Psoas muscle (tissue), 8 donors: ENCODE measurements around the gene DYNLT1. TPM values are rescaled to one million over a fixed set of nuclear protein-coding genes. Genes with fewer than 3 reads are reported as not detected.

ENCODE experiments used
- ATAC-seq, 4 donors: fragments of 200-7000 bp; cut with Tn5 transposase; one replicate each; pipeline ENCODE4 v1.9.1; 2020; ENCODE audit warnings: moderate library complexity in 3 of 4, mild to moderate bottlenecking in 2 of 4
- DNase-seq, 2 donors: peaks; one replicate each; pipeline ENCODE4 v3.0.0-alpha.2; 2020
- H3K27ac ChIP-seq: fragments of 200-600 bp; one replicate; pipeline ENCODE4 v1.8.0; 2022
- H3K27me3 ChIP-seq, 3 donors: fragments of 200-600 bp in 1 of 3; one replicate each; pipeline versions ENCODE4 v1.6.1 to v1.8.0; 2013 to 2022; ENCODE audit warnings: low read length in 2 of 3, mild to moderate bottlenecking in 2 of 3, moderate library complexity in 1 of 3; ENCODE audit not compliant: insufficient read depth in 3 of 3
- H3K36me3 ChIP-seq, 2 donors: fragments of 200-600 bp in 1 of 2; one replicate each; pipeline versions ENCODE4 v1.6.1 to v1.8.0; 2013 to 2022; ENCODE audit warnings: low read depth in 1 of 2, mild to moderate bottlenecking in 1 of 2, moderate library complexity in 1 of 2; ENCODE audit not compliant: insufficient read depth in 1 of 2
- H3K4me1 ChIP-seq: fragments of 200-600 bp; one replicate; pipeline ENCODE4 v1.8.0; 2022
- H3K4me3 ChIP-seq: fragments of 200-600 bp; one replicate; pipeline ENCODE4 v1.8.0; 2022; ENCODE audit warnings: mild to moderate bottlenecking
- H3K9me3 ChIP-seq: fragments of 200-600 bp; one replicate; pipeline ENCODE4 v1.8.0; 2022
- WGBS, 3 donors: extraction: QIAGEN DNeasy Blood & Tissue Kit; methylation state at CpG; one replicate each; pipeline versions ENCODE4 v1.1.6 to v1.1.7; 2013; 5-methylcytosine and 5-hydroxymethylcytosine counted together
- intact Hi-C, 2 donors: fragments of 100-400 bp; cut with DNase I; formaldehyde crosslinking; loops; one replicate each; pipeline versions ENCODE4 v1.11.0 to v1.14.2; 2022
- polyA plus RNA-seq, 3 donors: library from polyadenylated mRNA; stranded (reverse); fragments of 200-250 nt; gene quantifications; one replicate each; pipeline ENCODE4 v1.2.3, GENCODE V29; 2013
- total RNA-seq, 4 donors: library from RNA; stranded (reverse); fragmentation: NEBNext Ultra II Directional in 2 of 4; extraction: Animal tissue kit (Norgen Biotek cat#: 25700) in 2 of 4; gene quantifications; one replicate each; pipeline versions ENCODE4 v1.2.1 to v1.2.4, GENCODE V29; 2021 to 2023
- TF ChIP-seq, protein P1 (sequence below): fragments of 200-600 bp; IDR thresholded peaks from one replicate; pipeline ENCODE4 v1.8.0; 2022; ENCODE audit warnings: antibody characterized with exemption
- donor health status: healthy with polysubstance abuse.
- donor health status: DM: no; HTN: no; CAD: no; lungs with moderate emphysema.
- donor health status: Bipolar disorder and iron deficiency.
- donor health status: healthy.
- donor health status: DM: yes; HTN: yes; CAD: no.
- donor health status: DM: no; HTN: no; CAD: no.
- donor health status: DM: no; HTN: no; CAD: no.
- donor health status: DM: yes; HTN: yes; CAD: no.

The DYNLT1 gene
- total and polyA plus RNA-seq, 7 donors = 112 to 202 (median 146) TPM

DNA sequence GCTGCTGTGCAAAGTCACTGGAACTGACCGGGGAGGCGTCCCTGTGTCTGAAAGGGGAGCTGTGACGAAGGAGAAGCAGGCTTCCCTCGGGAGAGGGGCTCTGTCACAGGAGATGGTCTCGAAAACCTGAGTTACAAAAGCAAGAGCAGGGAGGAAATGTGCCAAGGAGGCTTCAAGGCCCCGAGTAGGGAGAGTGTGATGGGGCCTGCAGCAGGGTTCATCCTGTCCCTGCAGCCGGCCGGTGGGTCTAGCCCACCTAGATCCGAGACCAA is 16.7 kb downstream of the DYNLT1 start:
- 85 to 91% (median 87%) methylated on average over 9 of the region's 9 CpGs for WGBS, 3 donors
- no peak for DNase-seq
- intact Hi-C loops = loop anchor here (2.0 to 10.0 kb wide), 2 partner anchors 63 to 487 kb away; no protein-coding TSS in a partner anchor
- peaks cover 27% of the 10 kb centered on the region for H3K4me1 ChIP-seq
- H3K4me3 ChIP-seq = no peak overlapping the region
- no peak for ATAC-seq
- H3K27me3 ChIP-seq = no peaks in the 10 kb centered on the region
- TF ChIP-seq, protein P1, sequence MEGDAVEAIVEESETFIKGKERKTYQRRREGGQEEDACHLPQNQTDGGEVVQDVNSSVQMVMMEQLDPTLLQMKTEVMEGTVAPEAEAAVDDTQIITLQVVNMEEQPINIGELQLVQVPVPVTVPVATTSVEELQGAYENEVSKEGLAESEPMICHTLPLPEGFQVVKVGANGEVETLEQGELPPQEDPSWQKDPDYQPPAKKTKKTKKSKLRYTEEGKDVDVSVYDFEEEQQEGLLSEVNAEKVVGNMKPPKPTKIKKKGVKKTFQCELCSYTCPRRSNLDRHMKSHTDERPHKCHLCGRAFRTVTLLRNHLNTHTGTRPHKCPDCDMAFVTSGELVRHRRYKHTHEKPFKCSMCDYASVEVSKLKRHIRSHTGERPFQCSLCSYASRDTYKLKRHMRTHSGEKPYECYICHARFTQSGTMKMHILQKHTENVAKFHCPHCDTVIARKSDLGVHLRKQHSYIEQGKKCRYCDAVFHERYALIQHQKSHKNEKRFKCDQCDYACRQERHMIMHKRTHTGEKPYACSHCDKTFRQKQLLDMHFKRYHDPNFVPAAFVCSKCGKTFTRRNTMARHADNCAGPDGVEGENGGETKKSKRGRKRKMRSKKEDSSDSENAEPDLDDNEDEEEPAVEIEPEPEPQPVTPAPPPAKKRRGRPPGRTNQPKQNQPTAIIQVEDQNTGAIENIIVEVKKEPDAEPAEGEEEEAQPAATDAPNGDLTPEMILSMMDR = no peak
- H3K27ac ChIP-seq = no peak overlapping the region
- no peaks in the 10 kb centered on the region for H3K9me3 ChIP-seq
- H3K36me3 ChIP-seq = peaks cover 0 to 28% of the 10 kb centered on the region in 2 donors

DNA sequence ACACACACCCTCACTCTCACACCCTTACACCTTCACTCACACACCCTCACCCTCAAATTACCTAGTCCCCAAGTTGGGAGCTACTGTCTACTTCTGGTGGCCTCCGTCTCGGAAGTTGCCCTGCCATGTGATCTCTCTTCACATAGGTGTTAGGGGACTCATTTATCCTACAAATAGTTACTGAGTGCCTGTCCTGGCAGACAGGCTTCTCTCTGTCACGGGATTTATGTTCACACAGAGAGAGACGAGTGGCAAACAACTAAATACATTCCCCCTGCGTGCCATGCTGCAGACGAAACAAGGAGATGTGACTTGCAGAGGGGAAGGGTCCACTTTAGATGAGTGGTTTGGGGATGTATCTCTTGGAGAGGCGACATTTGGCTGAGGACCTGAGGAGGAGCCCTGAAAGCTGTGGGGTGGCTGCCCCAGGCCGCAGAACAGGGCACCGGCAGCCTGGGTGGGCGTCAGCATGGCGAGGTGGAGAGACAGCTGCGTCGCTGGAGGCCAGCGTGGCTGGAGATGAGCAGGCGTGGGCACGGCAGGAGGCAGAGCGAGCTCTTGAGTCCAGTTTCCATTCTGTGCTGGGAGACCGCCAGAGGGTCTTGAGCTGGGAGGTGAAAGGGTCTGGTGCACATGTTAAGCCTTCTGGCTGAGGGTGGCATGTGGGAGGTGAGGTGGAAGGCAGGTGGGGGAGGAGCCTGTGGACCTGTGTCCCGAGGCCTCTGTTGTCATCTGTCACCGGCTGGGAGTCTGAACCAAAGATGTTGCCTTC is 17.2 kb downstream of the DYNLT1 start:
- no peaks in the 10 kb centered on the region for H3K9me3 ChIP-seq
- TF ChIP-seq, protein P1 = no peak
- H3K27ac ChIP-seq = no peak overlapping the region
- H3K4me1 ChIP-seq = peaks cover 27% of the 10 kb centered on the region
- intact Hi-C loops = loop anchor here in 1 of 2 donors (10.0 kb wide), 1 partner anchor 487 kb away; no protein-coding TSS in a partner anchor
- no peaks in the 10 kb centered on the region for H3K27me3 ChIP-seq
- H3K36me3 ChIP-seq = peaks cover 0 to 30% of the 10 kb centered on the region in 2 donors
- H3K4me3 ChIP-seq = no peak overlapping the region
- 92 to 94% (median 94%) methylated on average over 20 of the region's 20 CpGs for WGBS, 3 donors
- ATAC-seq (no peak), DNase-seq (no peak)

DNA sequence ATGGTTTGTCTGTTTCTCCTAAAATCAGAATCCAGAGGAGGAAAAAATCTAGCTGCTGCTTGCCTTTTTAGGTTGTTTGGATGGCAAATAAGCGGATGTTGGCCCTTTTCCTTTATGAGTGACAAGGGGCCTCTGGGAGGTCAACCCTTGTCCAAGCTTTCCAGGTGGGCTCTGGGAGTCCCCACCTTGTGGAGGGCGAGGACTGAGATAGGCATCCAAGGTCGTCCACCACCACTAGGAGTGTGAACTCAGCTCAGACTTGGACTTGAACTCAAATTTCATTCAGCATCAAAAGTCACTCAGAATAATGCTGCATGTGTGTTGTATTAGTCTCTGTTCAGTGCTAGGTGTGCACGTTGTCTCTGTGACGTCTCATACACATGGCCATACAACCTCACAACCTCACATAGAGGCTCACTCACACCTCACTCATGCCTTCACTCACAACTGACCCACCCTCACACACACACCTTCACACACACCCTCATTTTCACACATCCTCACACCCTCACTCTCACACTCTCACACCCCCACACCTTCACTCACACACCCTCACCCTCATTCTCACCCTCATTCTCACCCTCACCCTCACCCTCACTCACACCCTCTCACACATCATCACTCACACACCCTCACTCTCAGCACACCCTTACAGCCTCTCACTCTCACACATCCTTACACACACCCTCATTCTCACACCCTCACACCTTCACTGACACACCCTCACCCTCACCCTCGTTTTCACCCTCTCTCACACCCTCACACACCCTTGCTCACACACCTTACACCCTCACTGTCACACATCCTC is 18.0 kb downstream of the DYNLT1 start:
- TF ChIP-seq, protein P1 = no peak
- WGBS, 3 donors = 87 to 91% (median 90%) methylated on average over 6 of the region's 6 CpGs
- peaks cover 19% of the 10 kb centered on the region for H3K4me1 ChIP-seq
- H3K27ac ChIP-seq = no peak overlapping the region
- no peak overlapping the region for H3K4me3 ChIP-seq
- DNase-seq (no peak), ATAC-seq (no peak)
- peaks cover 0 to 38% of the 10 kb centered on the region in 2 donors for H3K36me3 ChIP-seq
- H3K27me3 ChIP-seq = no peaks in the 10 kb centered on the region
- intact Hi-C loops = loop anchor here in 1 of 2 donors (10.0 kb wide), 1 partner anchor 488 kb away; no protein-coding TSS in a partner anchor
- H3K9me3 ChIP-seq = no peaks in the 10 kb centered on the region

DNA sequence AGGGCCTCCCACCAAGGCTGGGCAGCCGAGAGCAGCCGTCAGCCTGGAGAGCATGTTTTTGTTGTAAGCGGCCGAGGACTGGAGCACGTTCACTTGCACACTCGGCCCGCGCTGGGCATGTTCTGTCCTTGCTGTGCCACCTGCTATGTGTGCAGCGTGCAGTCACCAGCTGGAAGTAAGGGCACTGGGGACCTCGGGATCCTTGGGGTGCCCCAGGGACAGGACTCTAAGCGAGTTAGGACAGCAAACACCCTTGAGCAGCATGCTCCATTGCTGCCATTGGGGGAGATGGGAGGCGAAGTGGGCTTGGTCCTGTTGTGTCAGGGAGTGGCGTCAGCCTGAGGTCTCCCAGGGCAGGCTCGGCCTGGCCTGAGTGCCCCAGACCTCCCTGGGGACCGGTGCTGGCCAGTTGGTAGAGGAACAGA is 18.6 kb downstream of the DYNLT1 start:
- TF ChIP-seq, protein P1 = no peak
- DNase-seq (no peak), ATAC-seq (no peak)
- WGBS, 3 donors = 76 to 89% (median 83%) methylated on average over 15 of the region's 15 CpGs
- H3K27me3 ChIP-seq = no peaks in the 10 kb centered on the region
- peaks cover 12% of the 10 kb centered on the region for H3K4me1 ChIP-seq
- no peak overlapping the region for H3K4me3 ChIP-seq
- H3K27ac ChIP-seq = no peak overlapping the region
- intact Hi-C loops = loop anchor here in 1 of 2 donors (10.0 kb wide), 1 partner anchor 489 kb away; no protein-coding TSS in a partner anchor
- no peaks in the 10 kb centered on the region for H3K9me3 ChIP-seq
- peaks cover 0 to 44% of the 10 kb centered on the region in 2 donors for H3K36me3 ChIP-seq
